ENCODE measurements around the gene DNAH1. TPM values are rescaled to one million over a fixed set of nuclear protein-coding genes. Genes with fewer than 3 reads are reported as not detected.

DNAH1 gene
- polyA plus RNA-seq, 1 donor (not counting 4 experiments of a cell fraction or from before 2014, with no cell fraction given): 0.33 TPM

- H3K36me3 ChIP-seq (ENCODE audit: control insufficient read depth in 2 of 2, extremely low read depth in 1 of 2, insufficient read depth in 2 of 2, low read length in 2 of 2): no peaks in the 10 kb centered on the region
- no peak within 1 kb of the TSS for H3K27ac ChIP-seq (ENCODE audit: control insufficient read depth, insufficient read depth, low read length)
- H3K9me1 ChIP-seq (ENCODE audit: control insufficient read depth, extremely low read depth, insufficient read depth, low read length): no peaks in the 10 kb centered on the region
- H4K20me1 ChIP-seq (ENCODE audit: control insufficient read depth, extremely low read depth, insufficient read depth, low read length): no peaks in the 10 kb centered on the region
- peaks cover 3% of the 10 kb centered on the region for H3K4me1 ChIP-seq (ENCODE audit: control insufficient read depth, extremely low read depth, insufficient read depth, low read length)
- H3K4me2 ChIP-seq (ENCODE audit: control insufficient read depth, extremely low read depth, insufficient read depth, low read depth, low read length): peak within 1 kb of the TSS; percentile 27
- DNase-seq (ENCODE audit: low read depth, low spot score) (no peak), FAIRE-seq (no peak)
- peak within 1 kb of the TSS; percentile 33 for H2AFZ ChIP-seq (ENCODE audit: control insufficient read depth, low read length)
- H3K9me3 ChIP-seq (ENCODE audit: control insufficient read depth, low read depth, low read length): no peaks in the 10 kb centered on the region
- no peak within 1 kb of the TSS for H3K4me3 ChIP-seq (ENCODE audit: control insufficient read depth in 2 of 3, extremely low read depth in 1 of 3, insufficient read depth in 2 of 3, low read depth in 1 of 3, low read length in 3 of 3)
- no peaks in the 10 kb centered on the region for H3K27me3 ChIP-seq (ENCODE audit: control insufficient read depth, extremely low read depth, insufficient read depth, low read length)
- no peak within 1 kb of the TSS for H3K9ac ChIP-seq (ENCODE audit: control insufficient read depth, extremely low read depth, insufficient read depth, low read length)
- TF ChIP-seq CTCF (optimal IDR thresholded peaks at IDR 0.05 in 1 of 3, IDR thresholded peaks at IDR 0.05 in 1 of 3, conservative IDR thresholded peaks at IDR 0.05 in 1 of 3; ENCODE audit: extremely low read depth in 1 of 3, insufficient read depth in 2 of 3, low read length in 3 of 3): peak in 2 of 3 experiments; percentile 44 to 76
- TF ChIP-seq EZH2 (IDR thresholded peaks at IDR 0.05; ENCODE audit: low read length): no peak
- dilution Hi-C loops (cut with MboI; ENCODE audit: extremely low pct_ligation_motif_present, low sequenced_read_pairs): no loop called here
- no peaks in the 10 kb centered on the region for H3K79me2 ChIP-seq (ENCODE audit: control insufficient read depth, insufficient read depth, low read length)
Observed at GRCh38 chr3:52444860-52445793, 129.0 kb downstream of the DNAH1 start, which contains the start of gene SEMA3G. SEMA3G (minus strand) TSS chr3:52445103; CDS start chr3:52445027, 76 bp downstream.

GRCh38 chr3:52446042-52446441 is 129.9 kb downstream of the DNAH1 start:
- TF ChIP-seq EZH2 (IDR thresholded peaks at IDR 0.05; ENCODE audit: low read length): no peak
- no peak for TF ChIP-seq CTCF (optimal IDR thresholded peaks at IDR 0.05 in 1 of 3, IDR thresholded peaks at IDR 0.05 in 1 of 3, conservative IDR thresholded peaks at IDR 0.05 in 1 of 3; ENCODE audit: extremely low read depth in 1 of 3, insufficient read depth in 2 of 3, low read length in 3 of 3)
- Histone ChIP-seq H3K36me3 (ENCODE audit: control insufficient read depth in 2 of 2, extremely low read depth in 1 of 2, insufficient read depth in 2 of 2, low read length in 2 of 2) (no peaks in the 10 kb centered on the region), H4K20me1 (ENCODE audit: control insufficient read depth, extremely low read depth, insufficient read depth, low read length) (no peaks in the 10 kb centered on the region), H3K27me3 (ENCODE audit: control insufficient read depth, extremely low read depth, insufficient read depth, low read length) (no peaks in the 10 kb centered on the region), H3K4me2 (ENCODE audit: control insufficient read depth, extremely low read depth, insufficient read depth, low read depth, low read length) (no peak overlapping the region), H3K9me1 (ENCODE audit: control insufficient read depth, extremely low read depth, insufficient read depth, low read length) (no peaks in the 10 kb centered on the region), H3K27ac (ENCODE audit: control insufficient read depth, insufficient read depth, low read length) (no peak overlapping the region), H3K9me3 (ENCODE audit: control insufficient read depth, low read depth, low read length) (no peaks in the 10 kb centered on the region), H3K9ac (ENCODE audit: control insufficient read depth, extremely low read depth, insufficient read depth, low read length) (no peak overlapping the region), H3K79me2 (ENCODE audit: control insufficient read depth, insufficient read depth, low read length) (no peaks in the 10 kb centered on the region), H2AFZ (ENCODE audit: control insufficient read depth, low read length) (no peak overlapping the region), H3K4me3 (ENCODE audit: control insufficient read depth in 2 of 3, extremely low read depth in 1 of 3, insufficient read depth in 2 of 3, low read depth in 1 of 3, low read length in 3 of 3) (no peak overlapping the region), H3K4me1 (ENCODE audit: control insufficient read depth, extremely low read depth, insufficient read depth, low read length) (peaks cover 6% of the 10 kb centered on the region)
- DNase-seq (ENCODE audit: low read depth, low spot score): no peak
- dilution Hi-C loops (cut with MboI; ENCODE audit: extremely low pct_ligation_motif_present, low sequenced_read_pairs): no loop called here
- no peak for FAIRE-seq

All from keratinocyte (primary cell).